ENCODE results near the gene PELI2. TPM values are rescaled to one million over a fixed set of nuclear protein-coding genes. Genes with fewer than 3 reads are reported as not detected.

Gene PELI2
- total RNA-seq, 3 donors from 2014 or later (not counting 1 experiment from before 2014, with no cell fraction given) = 16.4 to 25.0 (median 24.9) TPM

GRCh38 chr14:56115976-56116893 is 2.0 kb upstream of the PELI2 start:
- no peak overlapping the region for H3K4me3 ChIP-seq (ENCODE audit: low read length)

GRCh38 chr14:56118611-56119181 is 485 bp downstream of the PELI2 start:
- WGBS (ENCODE audit: insufficient coverage) = under 1% methylated on average over 87 of the region's 87 CpGs
- H3K36me3 ChIP-seq (ENCODE audit: control insufficient read depth, insufficient read depth, low read length) = no peaks in the 10 kb centered on the region
- H3K4me3 Mint-ChIP-seq = peak overlapping the region; percentile 86
- H3K27ac ChIP-seq (ENCODE audit: low read length) = no peak overlapping the region
- H3K27me3 ChIP-seq (ENCODE audit: control insufficient read depth, insufficient read depth, low read length) = no peaks in the 10 kb centered on the region
- H3K4me1 Mint-ChIP-seq = peaks cover 47 to 49% of the 10 kb centered on the region in 2 donors
- H3K27ac Mint-ChIP-seq = peak overlapping the region in 1 of 2 donors; percentile 96
- TF ChIP-seq CTCF (IDR thresholded peaks at IDR 0.05) = no peak
- no peaks in the 10 kb centered on the region for H3K27me3 Mint-ChIP-seq (ENCODE audit: low read depth in 2 of 2)
- peaks cover 17% of the 10 kb centered on the region for H3K4me1 ChIP-seq (ENCODE audit: control insufficient read depth, insufficient read depth, low read length)
- H3K36me3 Mint-ChIP-seq = no peaks in the 10 kb centered on the region
- DNase-seq (peak; percentile 49 to 52), ATAC-seq (peak; percentile 9 to 29 (median 23))
- peak overlapping the region; percentile 56 for H3K4me3 ChIP-seq (ENCODE audit: low read length)
- no peaks in the 10 kb centered on the region for H3K9me3 Mint-ChIP-seq
- intact Hi-C loops (cut with micrococcal nuclease) = loop anchor here (5.0 to 10.0 kb wide), 3 partner anchors 314 to 1149 kb away; partner anchors contain the start of genes AP5M1, EXOC5 and KTN1
- no peaks in the 10 kb centered on the region for H3K9me3 ChIP-seq (ENCODE audit: control insufficient read depth, insufficient read depth, low read length)

More at GRCh38 chr14:56115976-56116893, 2.0 kb upstream of the PELI2 start:
- H3K36me3 Mint-ChIP-seq = no peaks in the 10 kb centered on the region
- Histone ChIP-seq H3K4me1 (ENCODE audit: control insufficient read depth, insufficient read depth, low read length) (peaks cover 17% of the 10 kb centered on the region), H3K9me3 (ENCODE audit: control insufficient read depth, insufficient read depth, low read length) (no peaks in the 10 kb centered on the region), H3K27me3 (ENCODE audit: control insufficient read depth, insufficient read depth, low read length) (no peaks in the 10 kb centered on the region), H3K36me3 (ENCODE audit: control insufficient read depth, insufficient read depth, low read length) (no peaks in the 10 kb centered on the region), H3K27ac (ENCODE audit: low read length) (peak overlapping the region; percentile 14)
- peaks cover 27 to 35% of the 10 kb centered on the region in 2 donors for H3K4me1 Mint-ChIP-seq
- DNase-seq (peak in 1 of 2 donors; percentile 53), ATAC-seq (no peak)
- intact Hi-C loops (cut with micrococcal nuclease) = loop anchor here (5.0 to 10.0 kb wide), 3 partner anchors 311 to 1151 kb away; partner anchors contain the start of genes AP5M1, EXOC5 and KTN1
- H3K9me3 Mint-ChIP-seq = no peaks in the 10 kb centered on the region
- peaks cover 8 to 13% of the 10 kb centered on the region in 2 donors for H3K27me3 Mint-ChIP-seq (ENCODE audit: low read depth in 2 of 2)
- TF ChIP-seq CTCF (IDR thresholded peaks at IDR 0.05) = no peak
- WGBS (ENCODE audit: insufficient coverage) = 82% methylated on average over 8 of the region's 8 CpGs
- H3K27ac Mint-ChIP-seq = peak overlapping the region; percentile 95 to 96
- peak overlapping the region; percentile 61 for H3K4me3 Mint-ChIP-seq

- TF ChIP-seq CTCF (IDR thresholded peaks at IDR 0.05) = no peak
- Mint-ChIP-seq H3K27ac (peak overlapping the region; percentile 56 to 81), H3K4me3 (peak overlapping the region; percentile 86), H3K9me3 (no peaks in the 10 kb centered on the region), H3K36me3 (no peaks in the 10 kb centered on the region), H3K4me1 (peaks cover 48 to 52% of the 10 kb centered on the region in 2 donors), H3K27me3 (ENCODE audit: low read depth in 2 of 2) (no peaks in the 10 kb centered on the region)
- intact Hi-C loops (cut with micrococcal nuclease) = loop anchor here (5.0 to 10.0 kb wide), 3 partner anchors 315 to 1148 kb away; partner anchors contain the start of genes AP5M1, EXOC5 and KTN1
- WGBS (ENCODE audit: insufficient coverage) = 1% methylated on average over 53 of the region's 53 CpGs
- Histone ChIP-seq H3K36me3 (ENCODE audit: control insufficient read depth, insufficient read depth, low read length) (no peaks in the 10 kb centered on the region), H3K27ac (ENCODE audit: low read length) (no peak overlapping the region), H3K9me3 (ENCODE audit: control insufficient read depth, insufficient read depth, low read length) (no peaks in the 10 kb centered on the region), H3K4me3 (ENCODE audit: low read length) (peak overlapping the region; percentile 56), H3K4me1 (ENCODE audit: control insufficient read depth, insufficient read depth, low read length) (peaks cover 17% of the 10 kb centered on the region), H3K27me3 (ENCODE audit: control insufficient read depth, insufficient read depth, low read length) (no peaks in the 10 kb centered on the region)
- ATAC-seq (peak in 2 of 3 donors; percentile 13 to 17), DNase-seq (peak; percentile 43 to 51)
Measured at GRCh38 chr14:56119201-56119981, 1.2 kb downstream of the PELI2 start.
